ENCODE measurements around the gene MACROH2A2. TPM values are rescaled to one million over a fixed set of nuclear protein-coding genes. Genes with fewer than 3 reads are reported as not detected.
A peak's percentile ranks its signal among the peaks of the same experiment; 100 is the strongest.

MACROH2A2 gene
- total RNA-seq, 2 donors from 2014 or later = 15.1 to 22.1 TPM

DNA sequence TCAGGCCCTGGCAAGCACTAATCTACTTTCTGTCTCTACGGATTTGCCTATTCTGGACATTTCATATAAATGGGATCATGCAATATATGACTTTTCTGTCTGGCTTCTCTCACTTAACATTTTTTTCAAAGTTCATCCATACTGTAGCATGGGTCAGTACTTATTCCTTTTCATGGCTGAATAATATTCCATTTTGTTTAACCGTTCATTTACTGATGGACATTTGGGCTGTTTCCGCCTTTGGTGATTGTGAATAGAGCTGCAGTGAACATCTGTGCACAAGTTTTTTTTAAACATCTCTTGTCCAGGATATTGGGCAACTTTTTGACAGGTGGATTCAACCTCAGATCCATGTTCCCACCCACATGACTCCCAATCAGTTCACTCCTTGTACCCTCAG lies 49.0 kb downstream of the MACROH2A2 start:
- no peak for DNase-seq
- TF ChIP-seq CTCF (IDR thresholded peaks at IDR 0.05) = no peak
- Histone ChIP-seq H3K27ac (no peak overlapping the region), H3K4me3 (no peak overlapping the region), H3K9ac (ENCODE audit: low read depth in 2 of 2, low read length in 2 of 2) (no peak overlapping the region), H3K9me3 (no peaks in the 10 kb centered on the region), H3K4me1 (no peaks in the 10 kb centered on the region), H3K36me3 (no peaks in the 10 kb centered on the region), H3K27me3 (no peaks in the 10 kb centered on the region)
- intact Hi-C loops (cut with DNase I) = no loop called here

DNA sequence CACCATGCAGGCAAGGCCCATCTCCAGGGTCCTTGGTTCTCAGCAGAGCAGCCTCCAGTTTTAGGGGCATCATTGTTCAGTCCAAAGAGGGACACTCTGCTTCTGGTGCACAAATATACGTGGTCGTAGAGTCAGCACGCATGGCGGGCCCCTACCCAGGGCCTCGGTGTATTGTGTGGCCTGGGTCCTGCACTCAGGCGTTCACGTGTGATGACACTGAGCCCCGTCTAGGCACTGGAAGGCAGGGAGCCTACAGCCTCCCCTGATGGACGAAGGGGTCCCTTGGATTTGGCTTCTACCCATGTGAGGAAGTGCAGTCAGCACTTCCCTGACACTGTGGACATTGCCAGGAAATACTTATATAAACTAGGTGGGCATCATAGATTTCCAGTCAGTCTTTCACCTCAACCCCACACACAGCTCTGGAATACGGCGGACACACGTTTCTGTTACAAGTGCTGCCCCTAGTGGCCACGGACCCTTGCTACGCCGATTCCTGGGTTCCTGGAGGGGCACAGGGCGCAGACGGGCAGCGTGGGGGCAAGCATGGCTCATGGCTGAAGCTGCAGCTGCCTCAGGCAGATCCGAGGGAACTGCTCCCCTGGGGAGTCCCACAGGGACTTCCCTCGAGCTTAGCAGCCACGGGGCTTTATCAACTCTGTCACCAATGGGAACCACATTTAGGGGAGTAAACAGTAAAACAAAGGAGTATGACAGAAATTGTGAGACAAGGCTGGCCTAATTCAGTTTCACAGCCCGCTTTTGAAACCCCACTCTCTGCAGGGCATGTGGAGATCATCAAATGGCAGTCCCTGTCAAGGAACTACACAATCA lies 54.5 kb downstream of the MACROH2A2 start:
- no peaks in the 10 kb centered on the region for H3K9me3 ChIP-seq
- no peaks in the 10 kb centered on the region for H3K4me1 ChIP-seq
- no peak overlapping the region for H3K9ac ChIP-seq (ENCODE audit: low read depth in 2 of 2, low read length in 2 of 2)
- intact Hi-C loops (cut with DNase I) = no loop called here
- no peak overlapping the region for H3K27ac ChIP-seq
- H3K27me3 ChIP-seq = no peaks in the 10 kb centered on the region
- no peak overlapping the region for H3K4me3 ChIP-seq
- H3K36me3 ChIP-seq = no peaks in the 10 kb centered on the region
- no peak for DNase-seq
- peak; percentile 19 for TF ChIP-seq CTCF (IDR thresholded peaks at IDR 0.05)

- TF ChIP-seq CTCF (IDR thresholded peaks at IDR 0.05) = no peak
- H3K27me3 ChIP-seq = no peaks in the 10 kb centered on the region
- H3K4me1 ChIP-seq = no peaks in the 10 kb centered on the region
- intact Hi-C loops (cut with DNase I) = no loop called here
- no peak overlapping the region for H3K27ac ChIP-seq
- no peaks in the 10 kb centered on the region for H3K9me3 ChIP-seq
- H3K4me3 ChIP-seq = no peak overlapping the region
- no peak for DNase-seq
- no peaks in the 10 kb centered on the region for H3K36me3 ChIP-seq
- no peak overlapping the region for H3K9ac ChIP-seq (ENCODE audit: low read depth in 2 of 2, low read length in 2 of 2)
These were observed 56.6 kb downstream of the MACROH2A2 start for GRCh38 chr10:70109064-70109729.

- intact Hi-C loops (cut with DNase I) = no loop called here
- no peaks in the 10 kb centered on the region for H3K9me3 ChIP-seq
- H3K9ac ChIP-seq (ENCODE audit: low read depth in 2 of 2, low read length in 2 of 2) = no peak overlapping the region
- no peaks in the 10 kb centered on the region for H3K4me1 ChIP-seq
- no peak for TF ChIP-seq CTCF (IDR thresholded peaks at IDR 0.05)
- H3K4me3 ChIP-seq = no peak overlapping the region
- DNase-seq = no peak
- H3K36me3 ChIP-seq = no peaks in the 10 kb centered on the region
- H3K27me3 ChIP-seq = no peaks in the 10 kb centered on the region
- H3K27ac ChIP-seq = no peak overlapping the region
These were observed 58.9 kb downstream of the MACROH2A2 start for GRCh38 chr10:70111496-70111895.

DNA sequence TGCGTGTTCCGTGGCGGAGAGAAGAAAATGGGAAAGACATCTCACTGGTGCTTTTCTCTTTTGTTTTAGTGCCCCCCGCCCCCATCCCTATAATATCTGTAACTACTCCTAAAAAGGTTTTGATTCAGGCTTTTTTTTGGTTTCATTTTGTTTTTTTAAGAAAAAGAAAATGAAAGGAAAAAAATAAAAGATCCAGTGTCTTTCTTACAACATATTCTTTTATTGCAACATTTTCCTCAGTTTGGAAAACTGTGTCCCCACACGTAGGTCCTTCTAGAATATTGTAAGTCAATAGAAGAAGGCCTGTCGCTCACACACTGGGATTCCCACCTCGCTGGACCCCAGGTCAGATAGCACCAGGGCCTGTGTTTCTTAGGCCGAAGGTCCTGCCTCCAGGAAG lies 59.4 kb downstream of the MACROH2A2 start:
- Histone ChIP-seq H3K27ac (no peak overlapping the region), H3K36me3 (no peaks in the 10 kb centered on the region), H3K27me3 (no peaks in the 10 kb centered on the region), H3K9me3 (no peaks in the 10 kb centered on the region), H3K4me3 (no peak overlapping the region), H3K9ac (ENCODE audit: low read depth in 2 of 2, low read length in 2 of 2) (no peak overlapping the region), H3K4me1 (no peaks in the 10 kb centered on the region)
- no peak for TF ChIP-seq CTCF (IDR thresholded peaks at IDR 0.05)
- DNase-seq = no peak
- intact Hi-C loops (cut with DNase I) = no loop called here

All from colonic mucosa (tissue), 4 donors.